Testis (tissue), 2 donors: Measurements from ENCODE around the gene PRELP.

ENCODE experiments used
- POLR2A ChIP-seq: fragments of 450-650 bp; IDR thresholded peaks from one replicate; pipeline ENCODE4 v1.6.1; 2017; ENCODE audit warnings: antibody characterized with exemption, mild to moderate bottlenecking, moderate library complexity
- TF ChIP-seq, protein P1 (sequence below), 3 experiments: fragments of 450-650 bp in 2 of 3; fragments of 200-600 bp in 1 of 3; sonication (generic) in 1 of 3; IDR thresholded peaks; one replicate each; pipeline ENCODE4 v1.5.1; 2016 to 2019; ENCODE audit warnings: antibody characterized with exemption in 3 of 3, mild to moderate bottlenecking in 2 of 3, moderate library complexity in 1 of 3

GRCh38 chr1:203451836-203452784 lies 23.5 kb upstream of the PRELP start:
- no peak for TF ChIP-seq POLR2A
- TF ChIP-seq, protein P1, sequence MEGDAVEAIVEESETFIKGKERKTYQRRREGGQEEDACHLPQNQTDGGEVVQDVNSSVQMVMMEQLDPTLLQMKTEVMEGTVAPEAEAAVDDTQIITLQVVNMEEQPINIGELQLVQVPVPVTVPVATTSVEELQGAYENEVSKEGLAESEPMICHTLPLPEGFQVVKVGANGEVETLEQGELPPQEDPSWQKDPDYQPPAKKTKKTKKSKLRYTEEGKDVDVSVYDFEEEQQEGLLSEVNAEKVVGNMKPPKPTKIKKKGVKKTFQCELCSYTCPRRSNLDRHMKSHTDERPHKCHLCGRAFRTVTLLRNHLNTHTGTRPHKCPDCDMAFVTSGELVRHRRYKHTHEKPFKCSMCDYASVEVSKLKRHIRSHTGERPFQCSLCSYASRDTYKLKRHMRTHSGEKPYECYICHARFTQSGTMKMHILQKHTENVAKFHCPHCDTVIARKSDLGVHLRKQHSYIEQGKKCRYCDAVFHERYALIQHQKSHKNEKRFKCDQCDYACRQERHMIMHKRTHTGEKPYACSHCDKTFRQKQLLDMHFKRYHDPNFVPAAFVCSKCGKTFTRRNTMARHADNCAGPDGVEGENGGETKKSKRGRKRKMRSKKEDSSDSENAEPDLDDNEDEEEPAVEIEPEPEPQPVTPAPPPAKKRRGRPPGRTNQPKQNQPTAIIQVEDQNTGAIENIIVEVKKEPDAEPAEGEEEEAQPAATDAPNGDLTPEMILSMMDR (IDR thresholded peaks at IDR 0.05) = no peak
